ENCODE data around the gene NSF.

Gene NSF

DNA sequence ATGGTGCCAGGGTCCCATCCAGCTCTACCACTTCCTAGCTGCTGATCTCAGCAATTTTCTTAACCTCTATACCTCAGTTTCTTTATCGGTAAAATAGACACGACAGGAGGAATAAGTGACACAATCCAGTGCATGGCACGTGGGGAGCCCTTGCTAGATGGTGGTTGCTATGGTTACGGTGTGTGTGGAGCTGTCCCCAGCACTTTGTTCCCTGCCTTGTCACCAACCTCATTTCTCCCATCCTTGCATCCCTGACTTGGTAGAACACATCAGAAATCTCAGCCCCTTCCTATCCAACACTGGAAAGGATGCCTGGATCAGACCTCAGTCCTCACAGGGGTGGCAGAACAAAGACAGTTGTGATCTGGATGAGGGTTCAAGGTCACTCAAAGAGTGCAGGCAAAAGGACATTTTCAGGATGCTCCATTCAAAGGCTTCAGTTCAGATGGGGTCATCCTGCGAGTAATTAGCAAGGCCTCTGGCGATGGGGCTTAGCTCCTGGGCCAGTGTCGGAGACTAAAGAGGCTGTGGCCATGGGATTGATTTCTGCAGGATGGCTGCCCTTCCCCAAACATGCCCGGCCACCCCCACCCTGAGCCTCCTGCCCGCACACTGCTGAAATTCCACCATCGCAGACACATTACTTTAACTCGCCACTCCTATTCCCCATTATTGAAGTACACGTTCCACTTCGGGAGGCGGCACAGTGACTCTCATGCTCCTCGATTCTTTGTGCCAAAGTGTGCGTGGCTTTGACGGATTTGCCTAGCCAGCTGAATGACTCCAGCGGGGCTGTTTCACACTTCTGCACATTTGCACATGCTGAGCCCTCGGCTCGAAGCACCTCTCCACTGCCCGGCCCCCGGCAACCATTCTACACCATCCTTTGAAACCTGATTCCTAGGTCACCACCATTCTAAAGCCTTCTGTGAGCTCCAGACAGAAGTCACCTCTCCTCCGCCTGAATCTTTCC lies 187.8 kb downstream of the NSF start:
- Histone ChIP-seq H3K27me3 (ENCODE audit: low read depth, low read length) (peaks cover 8% of the 10 kb centered on the region; the same call in 1 of the 2 replicates), H3K4me2 (ENCODE audit: low read length) (no peak overlapping the region), H4K20me1 (ENCODE audit: insufficient read depth, low read length) (no peaks in the 10 kb centered on the region), H3K36me3 (replicated peaks; ENCODE audit: low read depth, low read length) (no peaks in the 10 kb centered on the region), H3K9ac (ENCODE audit: low read length) (no peak overlapping the region), H3K79me2 (ENCODE audit: low read length) (no peaks in the 10 kb centered on the region), H3K4me1 (ENCODE audit: low read length) (peaks cover 1% of the 10 kb centered on the region), H3K9me3 (ENCODE audit: insufficient read depth, low read length) (no peaks in the 10 kb centered on the region), H2AFZ (ENCODE audit: low read depth, low read length) (no peak overlapping the region), H3K27ac (ENCODE audit: low read length) (no peak overlapping the region), H3K4me3 (ENCODE audit: low read length) (no peak overlapping the region)
- TF ChIP-seq, protein P1, sequence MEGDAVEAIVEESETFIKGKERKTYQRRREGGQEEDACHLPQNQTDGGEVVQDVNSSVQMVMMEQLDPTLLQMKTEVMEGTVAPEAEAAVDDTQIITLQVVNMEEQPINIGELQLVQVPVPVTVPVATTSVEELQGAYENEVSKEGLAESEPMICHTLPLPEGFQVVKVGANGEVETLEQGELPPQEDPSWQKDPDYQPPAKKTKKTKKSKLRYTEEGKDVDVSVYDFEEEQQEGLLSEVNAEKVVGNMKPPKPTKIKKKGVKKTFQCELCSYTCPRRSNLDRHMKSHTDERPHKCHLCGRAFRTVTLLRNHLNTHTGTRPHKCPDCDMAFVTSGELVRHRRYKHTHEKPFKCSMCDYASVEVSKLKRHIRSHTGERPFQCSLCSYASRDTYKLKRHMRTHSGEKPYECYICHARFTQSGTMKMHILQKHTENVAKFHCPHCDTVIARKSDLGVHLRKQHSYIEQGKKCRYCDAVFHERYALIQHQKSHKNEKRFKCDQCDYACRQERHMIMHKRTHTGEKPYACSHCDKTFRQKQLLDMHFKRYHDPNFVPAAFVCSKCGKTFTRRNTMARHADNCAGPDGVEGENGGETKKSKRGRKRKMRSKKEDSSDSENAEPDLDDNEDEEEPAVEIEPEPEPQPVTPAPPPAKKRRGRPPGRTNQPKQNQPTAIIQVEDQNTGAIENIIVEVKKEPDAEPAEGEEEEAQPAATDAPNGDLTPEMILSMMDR (IDR thresholded peaks at IDR 0.05; ENCODE audit: low read depth, low read length) = no peak
- no peak for TF ChIP-seq EZH2phosphoT487 (IDR thresholded peaks at IDR 0.05; ENCODE audit: low read depth)

DNA sequence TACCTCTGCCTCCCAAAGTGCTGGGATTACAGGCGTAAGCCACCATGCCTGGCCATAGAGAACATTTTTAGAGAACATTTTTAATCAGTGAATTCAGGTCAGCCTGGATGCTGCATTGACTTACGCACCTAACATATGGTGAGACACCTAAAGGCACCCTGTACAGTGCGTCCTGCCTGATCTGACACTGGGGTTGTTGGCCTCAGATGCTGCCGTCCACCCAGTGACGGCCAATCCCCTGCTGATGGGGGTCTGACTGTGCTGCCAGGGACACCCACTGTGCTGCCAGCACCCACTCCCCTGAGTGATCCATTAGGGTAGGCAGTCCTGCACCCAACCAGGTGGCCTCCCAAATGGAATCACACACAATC lies 189.5 kb downstream of the NSF start:
- no peak for TF ChIP-seq EZH2phosphoT487 (IDR thresholded peaks at IDR 0.05; ENCODE audit: low read depth)
- TF ChIP-seq, protein P1 (IDR thresholded peaks at IDR 0.05; ENCODE audit: low read depth, low read length) = no peak
- Histone ChIP-seq H3K4me2 (ENCODE audit: low read length) (no peak overlapping the region), H3K4me1 (ENCODE audit: low read length) (no peaks in the 10 kb centered on the region), H4K20me1 (ENCODE audit: insufficient read depth, low read length) (no peaks in the 10 kb centered on the region), H3K9me3 (ENCODE audit: insufficient read depth, low read length) (no peaks in the 10 kb centered on the region), H3K79me2 (ENCODE audit: low read length) (no peaks in the 10 kb centered on the region), H3K27ac (ENCODE audit: low read length) (no peak overlapping the region), H3K36me3 (replicated peaks; ENCODE audit: low read depth, low read length) (no peaks in the 10 kb centered on the region), H3K27me3 (ENCODE audit: low read depth, low read length) (peaks cover 8% of the 10 kb centered on the region; the same call in 1 of the 2 replicates), H3K9ac (ENCODE audit: low read length) (no peak overlapping the region), H3K4me3 (ENCODE audit: low read length) (no peak overlapping the region), H2AFZ (ENCODE audit: low read depth, low read length) (no peak overlapping the region)

DNA sequence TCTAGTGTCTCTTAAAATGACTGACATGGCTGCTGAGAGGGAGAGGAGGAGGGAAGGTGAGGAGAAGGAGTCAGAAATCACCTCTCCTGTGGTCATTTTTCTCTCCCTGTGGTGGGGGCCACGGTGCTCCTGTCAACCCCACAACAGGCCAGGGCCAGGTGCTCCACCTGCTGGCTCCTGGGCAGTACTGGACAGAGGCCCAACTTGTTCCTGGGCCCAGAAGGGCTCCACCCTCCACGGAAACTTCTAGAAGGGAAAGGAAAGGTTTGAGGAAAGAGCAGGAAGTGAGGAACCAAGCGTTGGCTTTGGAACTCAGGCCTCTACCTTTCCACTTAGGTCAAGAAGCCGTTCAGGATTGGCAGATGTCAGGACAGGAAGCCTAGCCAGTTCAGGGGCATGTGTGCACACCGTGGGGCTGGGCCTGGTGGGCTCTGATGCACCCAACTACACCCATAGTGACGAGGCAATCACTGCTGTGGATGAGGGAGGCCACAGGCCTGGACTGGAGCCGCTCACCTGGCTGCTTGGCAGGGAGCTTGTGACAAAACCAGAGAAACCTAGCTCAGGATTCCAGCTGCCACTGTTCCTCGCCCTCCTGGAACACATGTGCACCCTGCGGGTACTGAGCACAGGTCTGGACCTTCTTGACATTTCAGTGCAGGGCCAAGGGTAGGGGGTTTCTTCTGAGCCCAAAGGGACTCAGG lies 191.9 kb downstream of the NSF start:
- no peak overlapping the region for H2AFZ ChIP-seq (ENCODE audit: low read depth, low read length)
- no peak for TF ChIP-seq EZH2phosphoT487 (IDR thresholded peaks at IDR 0.05; ENCODE audit: low read depth)
- TF ChIP-seq, protein P1 (IDR thresholded peaks at IDR 0.05; ENCODE audit: low read depth, low read length) = peak; percentile 77

DNA sequence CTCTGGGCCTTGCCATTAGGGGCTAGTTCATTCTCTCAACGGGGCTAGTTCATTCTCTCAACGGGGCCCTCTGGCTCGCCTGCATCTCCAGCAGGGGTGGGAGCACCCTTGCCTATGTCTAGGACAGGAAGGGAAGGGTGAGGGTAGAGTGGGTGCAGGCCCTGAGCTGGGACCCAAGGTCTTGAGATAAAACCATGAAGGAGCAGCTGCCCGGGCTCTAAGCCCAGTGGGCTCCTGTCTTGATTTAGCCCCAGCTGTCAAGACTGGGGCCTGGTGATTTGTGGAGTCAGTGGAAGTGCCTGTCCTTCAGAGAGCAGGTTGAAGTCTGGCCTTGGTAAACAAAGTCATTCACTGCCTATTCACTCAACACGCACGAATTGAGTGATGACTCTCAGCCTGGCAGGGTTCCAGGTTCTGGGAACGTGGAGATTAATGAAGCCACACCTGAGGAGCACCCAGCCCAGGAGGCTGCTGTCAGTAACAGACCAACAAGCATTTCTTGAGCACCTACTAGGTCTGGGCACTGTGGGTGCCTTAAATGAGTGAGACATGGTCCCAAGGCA lies 192.6 kb downstream of the NSF start:
- Histone ChIP-seq H4K20me1 (ENCODE audit: insufficient read depth, low read length) (no peaks in the 10 kb centered on the region), H3K4me1 (ENCODE audit: low read length) (no peaks in the 10 kb centered on the region), H3K4me3 (ENCODE audit: low read length) (no peak overlapping the region), H3K27me3 (ENCODE audit: low read depth, low read length) (no peaks in the 10 kb centered on the region), H3K9me3 (ENCODE audit: insufficient read depth, low read length) (no peaks in the 10 kb centered on the region), H3K27ac (ENCODE audit: low read length) (no peak overlapping the region), H2AFZ (ENCODE audit: low read depth, low read length) (no peak overlapping the region), H3K4me2 (ENCODE audit: low read length) (no peak overlapping the region), H3K79me2 (ENCODE audit: low read length) (no peaks in the 10 kb centered on the region), H3K36me3 (replicated peaks; ENCODE audit: low read depth, low read length) (no peaks in the 10 kb centered on the region), H3K9ac (ENCODE audit: low read length) (no peak overlapping the region)
- TF ChIP-seq EZH2phosphoT487 (IDR thresholded peaks at IDR 0.05; ENCODE audit: low read depth) = no peak
- TF ChIP-seq, protein P1 (IDR thresholded peaks at IDR 0.05; ENCODE audit: low read depth, low read length) = no peak

More for the DNA sequence above, 191.9 kb downstream of the NSF start:
- Histone ChIP-seq H3K9ac (ENCODE audit: low read length) (no peak overlapping the region), H3K79me2 (ENCODE audit: low read length) (no peaks in the 10 kb centered on the region), H3K4me3 (ENCODE audit: low read length) (no peak overlapping the region), H3K4me2 (ENCODE audit: low read length) (no peak overlapping the region), H3K27me3 (ENCODE audit: low read depth, low read length) (peaks cover 6% of the 10 kb centered on the region; the same call in 1 of the 2 replicates), H4K20me1 (ENCODE audit: insufficient read depth, low read length) (no peaks in the 10 kb centered on the region), H3K36me3 (replicated peaks; ENCODE audit: low read depth, low read length) (no peaks in the 10 kb centered on the region), H3K4me1 (ENCODE audit: low read length) (no peaks in the 10 kb centered on the region), H3K9me3 (ENCODE audit: insufficient read depth, low read length) (no peaks in the 10 kb centered on the region), H3K27ac (ENCODE audit: low read length) (no peak overlapping the region)

Data from OCI-LY3 (cell line).